GM23338 (cell line): ENCODE data around the gene TMEM218.

Experiments used
- ETS1 ChIP-seq: IDR thresholded peaks from 2 replicates; pipeline ENCODE4 v1.6.1; 2016; ENCODE audit warnings: antibody characterized with exemption
- EZH2 ChIP-seq: fragments of 200-600 bp; sonication (generic); IDR thresholded peaks from one replicate; pipeline ENCODE4 v1.8.0; 2017; ENCODE audit warnings: antibody characterized with exemption, mild to moderate bottlenecking, low read depth; ENCODE audit not compliant: unreplicated experiment
- EZH2phosphoT487 ChIP-seq: fragments of 200-600 bp; sonication (generic); IDR thresholded peaks from one replicate; pipeline ENCODE4 v1.8.1; 2018; ENCODE audit warnings: antibody characterized with exemption; ENCODE audit not compliant: unreplicated experiment
- POLR2AphosphoS5 ChIP-seq: IDR thresholded peaks from 2 replicates; pipeline ENCODE4 v1.6.1; 2016; ENCODE audit warnings: antibody characterized with exemption, low read depth
- REST ChIP-seq: IDR thresholded peaks from one replicate; pipeline ENCODE4 v1.6.1; 2018; ENCODE audit warnings: antibody characterized with exemption; ENCODE audit not compliant: unreplicated experiment
- TF ChIP-seq, protein P1 (sequence below), 2 experiments: fragments of 200-600 bp in 1 of 2; sonication (generic) in 1 of 2; conservative IDR thresholded peaks; 2 replicates each; pipeline versions ENCODE4 v1.5.1 to v1.6.1; 2016 to 2017; ENCODE audit warnings: antibody characterized with exemption in 2 of 2, low read depth in 2 of 2, mild to moderate bottlenecking in 2 of 2, moderate library complexity in 1 of 2

GRCh38 chr11:125102025-125102424, 9.4 kb downstream of the TMEM218 start:
- TF ChIP-seq, protein P1, sequence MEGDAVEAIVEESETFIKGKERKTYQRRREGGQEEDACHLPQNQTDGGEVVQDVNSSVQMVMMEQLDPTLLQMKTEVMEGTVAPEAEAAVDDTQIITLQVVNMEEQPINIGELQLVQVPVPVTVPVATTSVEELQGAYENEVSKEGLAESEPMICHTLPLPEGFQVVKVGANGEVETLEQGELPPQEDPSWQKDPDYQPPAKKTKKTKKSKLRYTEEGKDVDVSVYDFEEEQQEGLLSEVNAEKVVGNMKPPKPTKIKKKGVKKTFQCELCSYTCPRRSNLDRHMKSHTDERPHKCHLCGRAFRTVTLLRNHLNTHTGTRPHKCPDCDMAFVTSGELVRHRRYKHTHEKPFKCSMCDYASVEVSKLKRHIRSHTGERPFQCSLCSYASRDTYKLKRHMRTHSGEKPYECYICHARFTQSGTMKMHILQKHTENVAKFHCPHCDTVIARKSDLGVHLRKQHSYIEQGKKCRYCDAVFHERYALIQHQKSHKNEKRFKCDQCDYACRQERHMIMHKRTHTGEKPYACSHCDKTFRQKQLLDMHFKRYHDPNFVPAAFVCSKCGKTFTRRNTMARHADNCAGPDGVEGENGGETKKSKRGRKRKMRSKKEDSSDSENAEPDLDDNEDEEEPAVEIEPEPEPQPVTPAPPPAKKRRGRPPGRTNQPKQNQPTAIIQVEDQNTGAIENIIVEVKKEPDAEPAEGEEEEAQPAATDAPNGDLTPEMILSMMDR (conservative IDR thresholded peaks at IDR 0.05; ENCODE audit: low read depth in 2 of 2) = no peak
- TF ChIP-seq POLR2AphosphoS5 (no peak), EZH2 (no peak), EZH2phosphoT487 (no peak), ETS1 (no peak), REST (no peak)
